DMS 273 treated with DMSO at 0.1 percent for 48 hours (cell line): Measurements from ENCODE around the gene ISM1.

Experiments
- DNase-seq: peaks from one replicate; lab custom pipeline; 2025; lab: John Stamatoyannopoulos, UW

ISM1 gene

GRCh38 chr20:13220904-13221297 is at the start of gene ISM1:
Gene ISM1 (plus strand): TSS chr20:13221274. CDS start chr20:13221777, 503 bp downstream.
- no peak for DNase-seq

GRCh38 chr20:13173201-13173600 is 47.9 kb upstream of the ISM1 start:
- no peak for DNase-seq

- DNase-seq: no peak
Observed at GRCh38 chr20:13174402-13174801, 46.7 kb upstream of the ISM1 start.

- no peak for DNase-seq
Observed at GRCh38 chr20:13180986-13181889, 39.8 kb upstream of the ISM1 start.

- DNase-seq: no peak
Observed at GRCh38 chr20:13183005-13183404, 38.1 kb upstream of the ISM1 start.

- no peak for DNase-seq
Observed at GRCh38 chr20:13186043-13186774, 34.9 kb upstream of the ISM1 start.

GRCh38 chr20:13187899-13188298 is 33.2 kb upstream of the ISM1 start:
- DNase-seq: no peak

GRCh38 chr20:13199279-13199678 is 21.8 kb upstream of the ISM1 start:
- no peak for DNase-seq

- no peak for DNase-seq
Observed at GRCh38 chr20:13200767-13201500, 20.1 kb upstream of the ISM1 start.

GRCh38 chr20:13202565-13202964 is 18.5 kb upstream of the ISM1 start:
- no peak for DNase-seq

GRCh38 chr20:13205425-13205824 is 15.6 kb upstream of the ISM1 start:
- DNase-seq: no peak

- DNase-seq: no peak
Observed at GRCh38 chr20:13205848-13206434, 15.1 kb upstream of the ISM1 start.

GRCh38 chr20:13207016-13207415 is 14.1 kb upstream of the ISM1 start:
- DNase-seq: no peak

- DNase-seq: no peak
Observed at GRCh38 chr20:13211956-13212618, 9.0 kb upstream of the ISM1 start.

GRCh38 chr20:13212750-13213149 is 8.3 kb upstream of the ISM1 start:
- no peak for DNase-seq

- no peak for DNase-seq
Observed at GRCh38 chr20:13213335-13213734, 7.7 kb upstream of the ISM1 start.

- DNase-seq: no peak
Observed at GRCh38 chr20:13216533-13216932, 4.5 kb upstream of the ISM1 start.

GRCh38 chr20:13219327-13220193 is 1.5 kb upstream of the ISM1 start:
- no peak for DNase-seq

- DNase-seq: no peak
Observed at GRCh38 chr20:13220194-13220903, 725 bp upstream of the ISM1 start.

- DNase-seq: no peak
Observed at GRCh38 chr20:13221313-13221672, 219 bp downstream of the ISM1 start.
